CD4-positive, alpha-beta T cell treated with Interleukin-12 subunit alpha and Interleukin-12 subunit beta, for 1 hour (primary cell): Measurements from ENCODE around the gene FCHSD2.
"Not testable (repeated sequence)": the region's sequence is repeated elsewhere in the genome, so short reads cannot be mapped to it uniquely, and the experiment has no call there.

Experiments used
- DNase-seq: peaks from one replicate; pipeline ENCODE4 v3.0.0-alpha.2; 2020

FCHSD2 gene

GRCh38 chr11:72918851-72919250, 223.3 kb downstream of the FCHSD2 start:
- no peak for DNase-seq

- DNase-seq, result no peak
Measured at GRCh38 chr11:72912253-72912652, 229.9 kb downstream of the FCHSD2 start.

- not testable (repeated sequence) for DNase-seq
Measured at GRCh38 chr11:72909558-72910388, 232.3 kb downstream of the FCHSD2 start.

GRCh38 chr11:72908032-72908676, 234.0 kb downstream of the FCHSD2 start:
- DNase-seq, result no peak

GRCh38 chr11:72904016-72904415, 238.1 kb downstream of the FCHSD2 start:
- DNase-seq, result no peak

- no peak for DNase-seq
Measured at GRCh38 chr11:72901374-72901773, 240.7 kb downstream of the FCHSD2 start.

- no peak for DNase-seq
Measured at GRCh38 chr11:72900013-72900412, 242.1 kb downstream of the FCHSD2 start.

- no peak for DNase-seq
Measured at GRCh38 chr11:72899238-72899637, 242.9 kb downstream of the FCHSD2 start.

- DNase-seq, result no peak
Measured at GRCh38 chr11:72897506-72897905, 244.6 kb downstream of the FCHSD2 start.

GRCh38 chr11:72896431-72896830, 245.7 kb downstream of the FCHSD2 start:
- no peak for DNase-seq

GRCh38 chr11:72890881-72891280, 251.2 kb downstream of the FCHSD2 start:
- no peak for DNase-seq

- DNase-seq, result no peak
Measured at GRCh38 chr11:72886619-72887018, 255.5 kb downstream of the FCHSD2 start.

- no peak for DNase-seq
Measured at GRCh38 chr11:72885749-72886609, 256.1 kb downstream of the FCHSD2 start.

GRCh38 chr11:72876147-72876546, 266.0 kb downstream of the FCHSD2 start:
- no peak for DNase-seq

- DNase-seq, result no peak
Measured at GRCh38 chr11:72875736-72876135, 266.4 kb downstream of the FCHSD2 start.

- no peak for DNase-seq
Measured at GRCh38 chr11:72872012-72872411, 270.1 kb downstream of the FCHSD2 start.

GRCh38 chr11:72871119-72871518, 271.0 kb downstream of the FCHSD2 start:
- no peak for DNase-seq

- DNase-seq, result no peak
Measured at GRCh38 chr11:72869831-72870230, 272.3 kb downstream of the FCHSD2 start.

- no peak for DNase-seq
Measured at GRCh38 chr11:72867970-72868369, 274.1 kb downstream of the FCHSD2 start.

- no peak for DNase-seq
Measured at GRCh38 chr11:72864702-72865655, 277.1 kb downstream of the FCHSD2 start.

- no peak for DNase-seq
Measured at GRCh38 chr11:72863916-72864315, 278.2 kb downstream of the FCHSD2 start.

GRCh38 chr11:72863091-72863490, 279.0 kb downstream of the FCHSD2 start:
- DNase-seq, result no peak
